ENCODE results near the gene MPST. TPM values are rescaled to one million over a fixed set of nuclear protein-coding genes. Genes with fewer than 3 reads are reported as not detected.

Gene MPST
- total RNA-seq, 1 donor from 2014 or later = 36.9 TPM

- H3K27me3 ChIP-seq = peaks cover 51% of the 10 kb centered on the region
- Mint-ChIP-seq H3K4me3 (no peak overlapping the region), H3K27ac (peak overlapping the region; percentile 94), H3K36me3 (no peaks in the 10 kb centered on the region), H3K9me3 (no peaks in the 10 kb centered on the region), H3K4me1 (peaks cover 3% of the 10 kb centered on the region), H3K27me3 (ENCODE audit: insufficient read depth, low read depth) (peaks cover 24% of the 10 kb centered on the region)
- H3K27ac ChIP-seq = no peak overlapping the region
- H2AFZ ChIP-seq (replicated peaks) = peak overlapping the region; percentile 32
- H3K4me3 ChIP-seq = no peak overlapping the region
- no peaks in the 10 kb centered on the region for H3K4me1 ChIP-seq
- no peaks in the 10 kb centered on the region for H3K79me2 ChIP-seq (ENCODE audit: low read depth)
- no peak overlapping the region for H3K4me2 ChIP-seq
- no peaks in the 10 kb centered on the region for H3F3A ChIP-seq (ENCODE audit: low read depth)
- no peaks in the 10 kb centered on the region for H4K20me1 ChIP-seq (ENCODE audit: low read depth)
- DNase-seq (ENCODE audit: low spot score) = peak; percentile 78
- no peak overlapping the region for H3K9ac ChIP-seq
- TF ChIP-seq CTCF (IDR thresholded peaks at IDR 0.05) = peak; percentile 100
- no peak for TF ChIP-seq EZH2phosphoT487 (IDR thresholded peaks at IDR 0.05)
- TF ChIP-seq EZH2 (IDR thresholded peaks at IDR 0.05) = no peak
- no peaks in the 10 kb centered on the region for H3K9me3 ChIP-seq (ENCODE audit: low read depth)
- H3K36me3 ChIP-seq = no peaks in the 10 kb centered on the region
Measured at GRCh38 chr22:37077802-37078448, 58.4 kb downstream of the MPST start.

- H3K27me3 ChIP-seq = peaks cover 40% of the 10 kb centered on the region
Measured at GRCh38 chr22:37079158-37079557, 59.6 kb downstream of the MPST start.

More at GRCh38 chr22:37079158-37079557, 59.6 kb downstream of the MPST start:
- Histone ChIP-seq H3K79me2 (ENCODE audit: low read depth) (no peaks in the 10 kb centered on the region), H3K4me1 (no peaks in the 10 kb centered on the region), H3K27ac (no peak overlapping the region), H2AFZ (replicated peaks) (no peak overlapping the region), H3F3A (ENCODE audit: low read depth) (no peaks in the 10 kb centered on the region), H3K4me3 (no peak overlapping the region), H3K36me3 (no peaks in the 10 kb centered on the region), H3K4me2 (no peak overlapping the region), H4K20me1 (ENCODE audit: low read depth) (no peaks in the 10 kb centered on the region), H3K9me3 (ENCODE audit: low read depth) (no peaks in the 10 kb centered on the region), H3K9ac (no peak overlapping the region)
- no peaks in the 10 kb centered on the region for H3K36me3 Mint-ChIP-seq
- TF ChIP-seq EZH2phosphoT487 (IDR thresholded peaks at IDR 0.05) (no peak), CTCF (IDR thresholded peaks at IDR 0.05) (no peak), EZH2 (IDR thresholded peaks at IDR 0.05) (no peak)
- H3K9me3 Mint-ChIP-seq = no peaks in the 10 kb centered on the region
- peaks cover 24% of the 10 kb centered on the region for H3K27me3 Mint-ChIP-seq (ENCODE audit: insufficient read depth, low read depth)
- no peak for DNase-seq (ENCODE audit: low spot score)
- H3K4me1 Mint-ChIP-seq = peaks cover 3% of the 10 kb centered on the region
- no peak overlapping the region for H3K4me3 Mint-ChIP-seq
- peak overlapping the region; percentile 24 for H3K27ac Mint-ChIP-seq

Small RNA genes within 50 kb of the gene (small RNA-seq; reads per million reads assigned to genes)
- not detected for gene RF00019

Other genes with a start within 250 kb of the MPST start
- gene IFT27, start 243.6 kb upstream of the MPST start, total RNA-seq (ENCODE audit: low replicate concordance) = 31.7 and 37.1 TPM in 2 replicates
- not detected in 2 replicates for gene PVALB, start 202.7 kb upstream of the MPST start, total RNA-seq (ENCODE audit: low replicate concordance)
- gene NCF4, start 158.7 kb upstream of the MPST start, total RNA-seq (ENCODE audit: low replicate concordance) = not detected in 2 replicates
- gene CSF2RB, start 106.1 kb upstream of the MPST start, total RNA-seq (ENCODE audit: low replicate concordance) = 0.03 TPM in 1 of 2 replicates, not detected in the other
- 21.5 and 53.4 TPM in 2 replicates for gene TST, start 295 bp upstream of the MPST start, total RNA-seq (ENCODE audit: low replicate concordance)
- 17.5 and 44.1 TPM in 2 replicates for gene KCTD17, start 32.0 kb downstream of the MPST start, total RNA-seq (ENCODE audit: low replicate concordance)
- gene TMPRSS6, start 90.0 kb downstream of the MPST start, total RNA-seq (ENCODE audit: low replicate concordance) = not detected in 2 replicates
- gene IL2RB, start 130.2 kb downstream of the MPST start, total RNA-seq (ENCODE audit: low replicate concordance) = 0.62 TPM in 1 of 2 replicates, not detected in the other
- 7.2 and 12.2 TPM in 2 replicates for gene C1QTNF6, start 168.5 kb downstream of the MPST start, total RNA-seq (ENCODE audit: low replicate concordance)
- gene SSTR3, start 192.7 kb downstream of the MPST start, total RNA-seq (ENCODE audit: low replicate concordance) = 0.19 and 0.53 TPM in 2 replicates
- 1.7 and 2.1 TPM in 2 replicates for gene RAC2, start 224.5 kb downstream of the MPST start, total RNA-seq (ENCODE audit: low replicate concordance)